ENCODE data around the gene SPDYE2B.
"Not testable (repeated sequence)": the region's sequence is repeated elsewhere in the genome, so short reads cannot be mapped to it uniquely, and the experiment has no call there.

DNA sequence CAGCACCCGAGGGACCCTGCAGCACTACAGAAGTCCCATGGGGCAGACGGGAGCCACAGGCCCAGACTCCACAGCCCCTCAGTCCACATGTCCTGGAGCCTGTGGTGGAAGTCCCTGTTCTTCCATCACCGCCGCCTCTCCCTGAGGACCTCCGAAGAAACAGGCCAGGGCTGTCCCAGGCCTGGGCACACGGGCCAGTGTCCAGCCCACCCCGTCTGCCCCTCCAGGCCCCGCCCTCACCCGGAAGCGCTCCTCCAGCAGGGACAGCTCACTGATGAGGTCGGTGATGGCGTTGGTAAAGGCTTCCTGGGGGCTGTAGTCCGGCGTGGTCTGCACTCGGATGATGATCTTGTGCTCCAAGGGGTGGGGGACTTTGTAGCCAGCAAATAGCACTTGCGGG is 16.7 kb downstream of the SPDYE2B start:
- not testable (repeated sequence) for TF ChIP-seq POLR2A (IDR thresholded peaks at IDR 0.05; ENCODE audit: low read length); GATA1 (IDR thresholded peaks at IDR 0.05; ENCODE audit: low read depth, low read length)

All from erythroblast (primary cell).